GM15510 (cell line): ENCODE measurements around the gene TNS1.

Experiments
- POLR2A ChIP-seq: IDR thresholded peaks from 3 replicates; pipeline ENCODE4 v1.6.1; 2011; ENCODE audit warnings: borderline replicate concordance; ENCODE audit not compliant: insufficient read length; ENCODE audit errors: extremely low read depth

The TNS1 gene

GRCh38 chr2:217997510-217997909 is 5.3 kb downstream of the TNS1 start:
- TF ChIP-seq POLR2A = no peak

- TF ChIP-seq POLR2A = no peak
These were observed 6.4 kb downstream of the TNS1 start for GRCh38 chr2:217996361-217996760.

GRCh38 chr2:217995731-217996231 is 7.0 kb downstream of the TNS1 start:
- TF ChIP-seq POLR2A = no peak

GRCh38 chr2:217994776-217995274 is 8.0 kb downstream of the TNS1 start:
- no peak for TF ChIP-seq POLR2A

GRCh38 chr2:217993817-217994463 is 8.9 kb downstream of the TNS1 start:
- no peak for TF ChIP-seq POLR2A

- no peak for TF ChIP-seq POLR2A
These were observed 9.7 kb downstream of the TNS1 start for GRCh38 chr2:217993138-217993537.

GRCh38 chr2:217992061-217992460 is 10.7 kb downstream of the TNS1 start:
- no peak for TF ChIP-seq POLR2A

- TF ChIP-seq POLR2A = no peak
These were observed 11.9 kb downstream of the TNS1 start for GRCh38 chr2:217990791-217991465.

GRCh38 chr2:217990389-217990788 is 12.4 kb downstream of the TNS1 start:
- TF ChIP-seq POLR2A = no peak

GRCh38 chr2:217989221-217989948 is 13.4 kb downstream of the TNS1 start:
- no peak for TF ChIP-seq POLR2A

GRCh38 chr2:217988840-217989204 is 14.0 kb downstream of the TNS1 start:
- no peak for TF ChIP-seq POLR2A

GRCh38 chr2:217988014-217988839 is 14.6 kb downstream of the TNS1 start:
- no peak for TF ChIP-seq POLR2A

GRCh38 chr2:217987391-217987790 is 15.4 kb downstream of the TNS1 start:
- no peak for TF ChIP-seq POLR2A

- no peak for TF ChIP-seq POLR2A
These were observed 16.4 kb downstream of the TNS1 start for GRCh38 chr2:217986256-217986961.
